Activated CD8-positive, alpha-beta T cell treated with anti-CD3 and anti-CD28 coated beads for 36 hours (primary cell): Measurements from ENCODE around the gene TXNDC8. TPM values are rescaled to one million over a fixed set of nuclear protein-coding genes. Genes with fewer than 3 reads are reported as not detected.

Source experiments
- ATAC-seq: fragments of 200-7000 bp; cut with Tn5 transposase; one replicate; pipeline ENCODE4 v1.10.0; 2021; ENCODE audit warnings: mild to moderate bottlenecking, moderate library complexity
- CTCF ChIA-PET: fragments of 350-600 bp; sonication (Branson Sonifier 250); formaldehyde crosslinking; loops from one replicate; lab custom pipeline; 2021; ENCODE audit warnings: antibody characterized with exemption; lab: Charles Lee
- POLR2A ChIA-PET: fragments of 350-600 bp; sonication (Branson Sonifier 250); formaldehyde crosslinking; loops from one replicate; lab custom pipeline; 2021; ENCODE audit warnings: antibody characterized with exemption; lab: Charles Lee
- DNase-seq: peaks from one replicate; pipeline ENCODE4 v3.0.0-alpha.2; 2020
- H3K27ac Mint-ChIP-seq: one replicate; pipeline ENCODE4 v1.8.0; 2021; ENCODE audit warnings: mild to moderate bottlenecking, mixed read lengths
- H3K27me3 Mint-ChIP-seq: one replicate; pipeline ENCODE4 v1.8.0; 2021; ENCODE audit warnings: mixed read lengths
- H3K36me3 Mint-ChIP-seq: one replicate; pipeline ENCODE4 v1.8.0; 2021; ENCODE audit warnings: low read depth, mixed read lengths
- H3K4me1 Mint-ChIP-seq: one replicate; pipeline ENCODE4 v1.8.0; 2021; ENCODE audit warnings: low read depth, mixed read lengths
- H3K4me3 Mint-ChIP-seq: one replicate; pipeline ENCODE4 v1.8.0; 2021; ENCODE audit warnings: mild to moderate bottlenecking, moderate library complexity, mixed read lengths
- H3K9me3 Mint-ChIP-seq: one replicate; pipeline ENCODE4 v1.8.0; 2021; ENCODE audit warnings: mixed read lengths
- CTCF ChIP-seq: fragments of 200-600 bp; IDR thresholded peaks from one replicate; pipeline ENCODE4 v1.8.0; 2022; ENCODE audit warnings: antibody characterized with exemption, mild to moderate bottlenecking
- intact Hi-C: fragments of 100-400 bp; cut with micrococcal nuclease; formaldehyde crosslinking; loops from one replicate; pipeline ENCODE4 v1.10.0; 2022
- total RNA-seq, 2 experiments: library from RNA; stranded (reverse); gene quantifications; one replicate each; pipeline ENCODE4 v1.2.3, GENCODE V29; 2021

TXNDC8 gene
- total RNA-seq, 2 experiments from 2014 or later: not detected

- no peak for TF ChIP-seq CTCF
- ChIA-PET POLR2A (no interaction called here), CTCF (no interaction called here)
- Mint-ChIP-seq H3K4me3 (no peak overlapping the region), H3K36me3 (no peaks in the 10 kb centered on the region), H3K4me1 (no peaks in the 10 kb centered on the region), H3K27ac (no peak overlapping the region), H3K9me3 (no peaks in the 10 kb centered on the region), H3K27me3 (peaks cover 2% of the 10 kb centered on the region)
- ATAC-seq (no peak), DNase-seq (no peak)
- intact Hi-C loops: no loop called here
Measured at GRCh38 chr9:110330484-110331105, 7.1 kb downstream of the TXNDC8 start.

- Mint-ChIP-seq H3K27me3 (peaks cover 2% of the 10 kb centered on the region), H3K4me3 (no peak overlapping the region), H3K27ac (no peak overlapping the region), H3K4me1 (no peaks in the 10 kb centered on the region), H3K9me3 (no peaks in the 10 kb centered on the region), H3K36me3 (no peaks in the 10 kb centered on the region)
- ATAC-seq (no peak), DNase-seq (no peak)
- ChIA-PET POLR2A (no interaction called here), CTCF (no interaction called here)
- no peak for TF ChIP-seq CTCF
- intact Hi-C loops: no loop called here
Measured at GRCh38 chr9:110329639-110330230, 7.9 kb downstream of the TXNDC8 start.

- ATAC-seq: no peak
- Mint-ChIP-seq H3K27ac (no peak overlapping the region), H3K27me3 (peaks cover 2% of the 10 kb centered on the region), H3K4me1 (no peaks in the 10 kb centered on the region), H3K4me3 (no peak overlapping the region), H3K36me3 (no peaks in the 10 kb centered on the region), H3K9me3 (no peaks in the 10 kb centered on the region)
- ChIA-PET CTCF (no interaction called here), POLR2A (no interaction called here)
- DNase-seq: no peak
- no peak for TF ChIP-seq CTCF
- intact Hi-C loops: no loop called here
Measured at GRCh38 chr9:110328763-110329162, 8.9 kb downstream of the TXNDC8 start.

- H3K36me3 Mint-ChIP-seq: no peaks in the 10 kb centered on the region
- intact Hi-C loops: no loop called here
- H3K27ac Mint-ChIP-seq: no peak overlapping the region
- DNase-seq (no peak), ATAC-seq (no peak)
- ChIA-PET POLR2A (no interaction called here), CTCF (no interaction called here)
- no peaks in the 10 kb centered on the region for H3K4me1 Mint-ChIP-seq
- H3K27me3 Mint-ChIP-seq: peaks cover 2% of the 10 kb centered on the region
- H3K9me3 Mint-ChIP-seq: no peaks in the 10 kb centered on the region
- no peak overlapping the region for H3K4me3 Mint-ChIP-seq
- TF ChIP-seq CTCF: no peak
Measured at GRCh38 chr9:110327716-110328115, 9.9 kb downstream of the TXNDC8 start.

GRCh38 chr9:110323818-110324217, 13.8 kb downstream of the TXNDC8 start:
- Mint-ChIP-seq H3K27me3 (peaks cover 2% of the 10 kb centered on the region), H3K4me1 (no peaks in the 10 kb centered on the region), H3K36me3 (no peaks in the 10 kb centered on the region), H3K27ac (no peak overlapping the region), H3K9me3 (no peaks in the 10 kb centered on the region), H3K4me3 (no peak overlapping the region)
- CTCF ChIA-PET: no interaction called here
- TF ChIP-seq CTCF: no peak
- intact Hi-C loops: no loop called here
- POLR2A ChIA-PET: no interaction called here
- DNase-seq (no peak), ATAC-seq (no peak)
